ENCODE data around the gene CCN6.

DNA sequence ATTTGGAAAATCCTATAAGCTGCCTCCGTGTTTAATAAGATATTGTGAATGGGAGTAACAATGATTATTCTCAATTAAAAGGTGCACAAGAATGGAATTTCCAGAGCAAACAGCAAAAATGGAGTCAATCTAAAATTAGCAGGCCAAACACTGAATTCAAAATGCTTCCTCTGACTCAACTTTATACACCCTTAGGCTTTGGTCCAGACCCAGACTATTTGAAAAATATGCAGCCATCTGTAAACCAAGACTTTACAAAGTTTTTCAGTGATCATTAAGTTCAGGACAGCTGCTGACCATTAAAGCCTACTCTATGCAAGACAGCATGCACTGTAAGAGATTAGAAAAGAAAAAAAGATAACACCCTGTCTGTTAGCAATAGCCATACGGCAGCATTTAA, 39.4 kb upstream of the CCN6 start:
- TF ChIP-seq, protein P1, sequence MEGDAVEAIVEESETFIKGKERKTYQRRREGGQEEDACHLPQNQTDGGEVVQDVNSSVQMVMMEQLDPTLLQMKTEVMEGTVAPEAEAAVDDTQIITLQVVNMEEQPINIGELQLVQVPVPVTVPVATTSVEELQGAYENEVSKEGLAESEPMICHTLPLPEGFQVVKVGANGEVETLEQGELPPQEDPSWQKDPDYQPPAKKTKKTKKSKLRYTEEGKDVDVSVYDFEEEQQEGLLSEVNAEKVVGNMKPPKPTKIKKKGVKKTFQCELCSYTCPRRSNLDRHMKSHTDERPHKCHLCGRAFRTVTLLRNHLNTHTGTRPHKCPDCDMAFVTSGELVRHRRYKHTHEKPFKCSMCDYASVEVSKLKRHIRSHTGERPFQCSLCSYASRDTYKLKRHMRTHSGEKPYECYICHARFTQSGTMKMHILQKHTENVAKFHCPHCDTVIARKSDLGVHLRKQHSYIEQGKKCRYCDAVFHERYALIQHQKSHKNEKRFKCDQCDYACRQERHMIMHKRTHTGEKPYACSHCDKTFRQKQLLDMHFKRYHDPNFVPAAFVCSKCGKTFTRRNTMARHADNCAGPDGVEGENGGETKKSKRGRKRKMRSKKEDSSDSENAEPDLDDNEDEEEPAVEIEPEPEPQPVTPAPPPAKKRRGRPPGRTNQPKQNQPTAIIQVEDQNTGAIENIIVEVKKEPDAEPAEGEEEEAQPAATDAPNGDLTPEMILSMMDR (IDR thresholded peaks at IDR 0.05) = no peak
- TF ChIP-seq POLR2A (IDR thresholded peaks at IDR 0.05) = no peak
